Measurements from ENCODE around the gene RBM25.
"Not testable (repeated sequence)": the region's sequence is repeated elsewhere in the genome, so short reads cannot be mapped to it uniquely, and the experiment has no call there.

The RBM25 gene

GRCh38 chr14:73168691-73169090 lies 110.4 kb downstream of the RBM25 start:
- DNase-seq (ENCODE audit: low spot score), result no peak

GRCh38 chr14:73169855-73170254 lies 111.5 kb downstream of the RBM25 start:
- not testable (repeated sequence) for DNase-seq (ENCODE audit: low spot score)

- no peak for DNase-seq (ENCODE audit: low spot score)
These were observed 112.4 kb downstream of the RBM25 start for GRCh38 chr14:73170686-73171085.

- no peak for DNase-seq (ENCODE audit: low spot score)
These were observed 114.2 kb downstream of the RBM25 start for GRCh38 chr14:73172500-73172899.

GRCh38 chr14:73173092-73173735 lies 114.9 kb downstream of the RBM25 start:
- peak; percentile 32 for DNase-seq (ENCODE audit: low spot score)

Measured in LoVo (cell line).